Jurkat, Clone E6-1 (cell line): ENCODE results near the gene COL5A1.

ENCODE experiments used
- DNase-seq: peaks from one replicate; pipeline ENCODE4 v3.0.0-alpha.2; 2011; ENCODE audit warnings: low read depth, low spot score
- H3K4me3 ChIP-seq: 2 replicates; pipeline ENCODE4 v1.5.1; 2011; ENCODE audit warnings: mild to moderate bottlenecking, low read length, control low read depth, moderate library complexity

COL5A1 gene

GRCh38 chr9:134867917-134868750, 226.5 kb downstream of the COL5A1 start:
- no peak for DNase-seq
- H3K4me3 ChIP-seq, result no peak overlapping the region

- no peak for DNase-seq
- H3K4me3 ChIP-seq, result no peak overlapping the region
Observed at GRCh38 chr9:134868751-134869553, 227.3 kb downstream of the COL5A1 start.

GRCh38 chr9:134869554-134870300, 228.1 kb downstream of the COL5A1 start:
- H3K4me3 ChIP-seq, result no peak overlapping the region
- DNase-seq, result no peak

GRCh38 chr9:134870301-134870694, 228.7 kb downstream of the COL5A1 start:
- no peak overlapping the region for H3K4me3 ChIP-seq
- DNase-seq, result no peak

- H3K4me3 ChIP-seq, result no peak overlapping the region
- no peak for DNase-seq
Observed at GRCh38 chr9:134870746-134871662, 229.4 kb downstream of the COL5A1 start.

GRCh38 chr9:134871697-134872340, 230.2 kb downstream of the COL5A1 start:
- no peak overlapping the region for H3K4me3 ChIP-seq
- DNase-seq, result no peak

GRCh38 chr9:134872482-134873231, 231.1 kb downstream of the COL5A1 start:
- H3K4me3 ChIP-seq, result no peak overlapping the region
- DNase-seq, result no peak

- no peak for DNase-seq
- H3K4me3 ChIP-seq, result no peak overlapping the region
Observed at GRCh38 chr9:134875371-134875770, 233.8 kb downstream of the COL5A1 start.

- H3K4me3 ChIP-seq, result no peak overlapping the region
- no peak for DNase-seq
Observed at GRCh38 chr9:134877541-134877940, 235.9 kb downstream of the COL5A1 start.

- DNase-seq, result no peak
- no peak overlapping the region for H3K4me3 ChIP-seq
Observed at GRCh38 chr9:134879664-134880483, 238.3 kb downstream of the COL5A1 start.

GRCh38 chr9:134880484-134881312, 239.1 kb downstream of the COL5A1 start, which contains the start of gene FCN2:
TSS of gene FCN2 (plus strand) at chr9:134880810. CDS start at chr9:134880822, 12 bp downstream.
- no peak for DNase-seq

GRCh38 chr9:134881313-134881670, 239.7 kb downstream of the COL5A1 start:
- H3K4me3 ChIP-seq, result no peak overlapping the region
- no peak for DNase-seq

More at GRCh38 chr9:134880484-134881312, 239.1 kb downstream of the COL5A1 start, which contains the start of gene FCN2:
- no peak within 1 kb of the TSS for H3K4me3 ChIP-seq

- no peak overlapping the region for H3K4me3 ChIP-seq
- DNase-seq, result no peak
Observed at GRCh38 chr9:134882204-134882785, 240.7 kb downstream of the COL5A1 start.

GRCh38 chr9:134883040-134883782, 241.6 kb downstream of the COL5A1 start:
- H3K4me3 ChIP-seq, result no peak overlapping the region
- no peak for DNase-seq

- H3K4me3 ChIP-seq, result no peak overlapping the region
- DNase-seq, result no peak
Observed at GRCh38 chr9:134884492-134884891, 242.9 kb downstream of the COL5A1 start.
